NB4 (cell line): ENCODE measurements around the gene HAUS7.
A peak's percentile ranks its signal among the peaks of the same experiment; 100 is the strongest.

Experiments used
- DNase-seq: peaks from one replicate; pipeline ENCODE4 v3.0.0; 2010; ENCODE audit warnings: low read depth
- H3K4me3 ChIP-seq: one replicate; pipeline ENCODE4 v1.5.1; 2011; ENCODE audit warnings: mild to moderate bottlenecking, low read depth, low read length, moderate library complexity
- MYC ChIP-seq: IDR thresholded peaks from 2 replicates; pipeline ENCODE4 v1.6.1; 2011; ENCODE audit warnings: low read depth, low read length
- POLR2A ChIP-seq: IDR thresholded peaks from 2 replicates; pipeline ENCODE4 v1.6.1; 2011; ENCODE audit warnings: mild to moderate bottlenecking; ENCODE audit not compliant: insufficient read length; ENCODE audit errors: extremely low read depth
- TF ChIP-seq, protein P1 (sequence below): IDR thresholded peaks from 2 replicates; pipeline ENCODE4 v1.6.1; 2011; ENCODE audit warnings: low read depth, low read length
- TF ChIP-seq, protein P2 (sequence below): IDR thresholded peaks from one replicate; pipeline ENCODE4 v1.5.1; 2012; ENCODE audit warnings: low read depth, low read length

The HAUS7 gene

DNA sequence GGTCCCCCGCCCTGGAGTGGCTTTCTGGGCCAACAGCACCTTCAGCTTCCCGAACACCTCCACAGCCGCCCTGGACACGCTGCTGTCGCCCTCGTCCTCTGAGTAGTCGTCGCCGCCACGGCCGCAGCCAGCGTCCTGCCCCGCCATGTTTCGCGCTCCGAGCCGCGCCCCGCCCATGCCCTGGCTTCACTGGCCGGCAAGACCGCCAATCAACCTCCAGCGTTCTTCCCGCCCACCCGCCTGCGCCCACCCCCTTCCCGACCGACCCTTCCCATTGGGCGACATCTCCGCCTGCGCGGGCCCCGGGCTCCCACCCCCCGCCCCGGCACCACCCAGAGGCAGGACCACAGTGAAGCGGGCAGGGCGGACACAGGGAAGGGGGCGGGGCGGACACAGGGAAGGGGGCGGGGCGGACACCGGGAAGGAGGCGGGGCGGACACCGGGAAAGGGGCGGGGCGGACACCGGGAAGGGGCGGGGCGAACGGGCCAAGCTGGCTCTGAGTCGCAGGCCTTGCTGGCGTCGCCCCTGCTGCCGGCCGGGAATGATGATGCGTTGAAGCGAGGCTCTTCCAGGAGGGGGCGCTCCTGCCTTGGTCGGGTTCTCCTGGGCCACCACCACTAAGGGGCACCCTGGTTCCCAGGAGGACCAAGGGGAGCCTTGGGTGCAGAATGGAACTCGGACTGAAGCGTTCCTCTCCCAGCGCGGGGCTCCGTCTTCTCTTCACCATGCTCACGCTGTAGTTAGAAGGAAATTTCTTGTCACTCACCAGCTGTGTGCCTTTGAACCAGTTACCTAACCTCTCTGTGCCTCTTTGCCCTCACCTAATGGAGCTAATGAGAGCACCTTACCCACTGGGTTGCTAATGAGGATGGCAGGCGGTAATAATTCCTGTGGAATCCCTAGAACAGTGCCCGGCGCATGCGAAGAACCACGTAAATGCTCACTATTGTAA is at the start of gene HAUS7:
Gene HAUS7, minus strand, starts transcription at position 166 of the 953 bp plus-strand sequence. Its CDS starts 19 bp downstream, at position 147.
- H3K4me3 ChIP-seq, result peak within 1 kb of the TSS; percentile 82
- TF ChIP-seq POLR2A (peak; percentile 47), MYC (no peak)
- TF ChIP-seq, protein P1, sequence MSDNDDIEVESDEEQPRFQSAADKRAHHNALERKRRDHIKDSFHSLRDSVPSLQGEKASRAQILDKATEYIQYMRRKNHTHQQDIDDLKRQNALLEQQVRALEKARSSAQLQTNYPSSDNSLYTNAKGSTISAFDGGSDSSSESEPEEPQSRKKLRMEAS, result 0 out of 2 replicates have a peak, but pooled peaks have one; percentile 15
- TF ChIP-seq, protein P2, sequence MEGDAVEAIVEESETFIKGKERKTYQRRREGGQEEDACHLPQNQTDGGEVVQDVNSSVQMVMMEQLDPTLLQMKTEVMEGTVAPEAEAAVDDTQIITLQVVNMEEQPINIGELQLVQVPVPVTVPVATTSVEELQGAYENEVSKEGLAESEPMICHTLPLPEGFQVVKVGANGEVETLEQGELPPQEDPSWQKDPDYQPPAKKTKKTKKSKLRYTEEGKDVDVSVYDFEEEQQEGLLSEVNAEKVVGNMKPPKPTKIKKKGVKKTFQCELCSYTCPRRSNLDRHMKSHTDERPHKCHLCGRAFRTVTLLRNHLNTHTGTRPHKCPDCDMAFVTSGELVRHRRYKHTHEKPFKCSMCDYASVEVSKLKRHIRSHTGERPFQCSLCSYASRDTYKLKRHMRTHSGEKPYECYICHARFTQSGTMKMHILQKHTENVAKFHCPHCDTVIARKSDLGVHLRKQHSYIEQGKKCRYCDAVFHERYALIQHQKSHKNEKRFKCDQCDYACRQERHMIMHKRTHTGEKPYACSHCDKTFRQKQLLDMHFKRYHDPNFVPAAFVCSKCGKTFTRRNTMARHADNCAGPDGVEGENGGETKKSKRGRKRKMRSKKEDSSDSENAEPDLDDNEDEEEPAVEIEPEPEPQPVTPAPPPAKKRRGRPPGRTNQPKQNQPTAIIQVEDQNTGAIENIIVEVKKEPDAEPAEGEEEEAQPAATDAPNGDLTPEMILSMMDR, result peak; percentile 67
- DNase-seq, result peak; percentile 93

DNA sequence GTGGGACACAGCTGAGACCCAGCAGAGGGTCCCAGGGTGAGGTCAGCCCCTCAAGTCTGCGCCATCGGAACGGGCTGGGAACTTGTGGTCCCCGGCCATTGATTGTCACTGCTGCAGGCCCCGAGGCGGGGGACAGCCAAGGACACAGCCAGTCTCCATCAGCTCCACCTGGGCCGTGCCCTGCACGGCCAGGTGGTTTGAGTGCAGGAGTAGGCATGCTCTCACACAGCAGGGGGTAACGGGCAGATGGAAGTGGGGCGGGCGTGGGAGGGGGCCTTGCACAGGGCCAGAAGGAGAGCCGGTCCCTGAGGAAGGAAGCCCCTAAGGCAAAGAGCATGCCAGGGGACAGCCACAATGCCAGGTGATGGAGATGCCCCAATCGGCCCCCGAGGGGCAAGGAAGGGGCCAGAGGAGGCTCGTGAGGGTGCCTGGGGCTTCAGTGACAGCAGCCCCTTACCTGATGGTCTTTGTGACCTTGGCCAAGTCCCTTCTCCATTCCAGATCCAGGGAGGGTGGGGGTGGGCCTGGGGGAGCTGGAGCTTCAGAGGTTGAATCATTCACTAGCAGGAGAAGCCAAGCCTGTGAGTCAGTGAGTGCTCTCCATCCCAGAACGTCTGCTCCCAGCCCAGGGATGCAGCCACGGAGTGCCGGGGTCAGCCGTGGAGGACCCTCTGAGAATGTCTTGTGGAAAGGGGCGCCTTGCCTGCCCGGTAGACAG is 49.4 kb upstream of the HAUS7 start:
- no peak overlapping the region for H3K4me3 ChIP-seq
- TF ChIP-seq MYC (no peak), POLR2A (no peak)
- TF ChIP-seq, protein P1, result no peak
- TF ChIP-seq, protein P2, result no peak
- DNase-seq, result no peak

DNA sequence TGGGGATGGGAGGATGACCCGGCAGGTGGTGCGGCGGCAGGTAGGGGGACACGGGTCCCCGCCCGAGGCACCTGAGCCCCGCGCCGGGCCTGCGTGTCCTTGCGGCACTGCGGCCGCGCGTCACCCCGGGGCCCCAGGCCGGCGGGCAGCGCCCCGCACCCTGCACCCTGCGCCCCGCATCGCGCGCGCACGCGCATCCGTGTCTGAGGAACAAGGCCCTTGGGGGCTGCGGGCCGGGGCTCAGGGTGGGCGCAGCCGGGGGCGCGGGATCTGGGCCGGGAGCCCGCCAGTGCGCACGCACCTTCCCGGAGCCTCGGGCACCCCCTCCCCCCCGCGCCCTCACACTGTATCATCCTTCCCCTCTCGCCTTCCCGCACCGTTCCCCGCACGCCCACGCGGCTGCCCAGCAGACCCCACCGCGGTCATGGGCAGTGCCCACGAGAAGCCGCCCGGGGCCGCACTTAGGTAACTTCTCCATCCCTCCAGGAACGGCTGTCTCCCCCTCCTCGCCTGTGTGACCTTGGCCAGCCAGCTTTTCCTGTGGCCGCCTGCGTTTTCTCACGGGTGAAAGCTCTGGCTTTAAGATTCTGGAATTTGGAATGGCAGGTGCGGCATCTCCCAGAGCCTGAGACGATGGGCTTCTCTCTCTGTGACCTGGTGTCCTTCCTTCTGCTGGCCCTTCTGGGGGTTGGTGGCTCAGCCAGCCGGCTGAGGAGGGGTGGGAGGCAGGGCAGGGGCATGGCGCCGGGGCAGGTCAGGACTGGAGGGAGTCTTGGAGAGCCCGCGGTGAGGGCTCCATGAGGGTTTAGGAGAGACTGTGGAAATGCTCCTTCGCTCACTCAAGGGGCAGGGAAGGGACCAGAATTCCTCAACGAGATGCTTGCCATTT is 47.8 kb upstream of the HAUS7 start:
- TF ChIP-seq, protein P2, result no peak
- TF ChIP-seq POLR2A (no peak), MYC (no peak)
- TF ChIP-seq, protein P1, result no peak
- no peak for DNase-seq
- H3K4me3 ChIP-seq, result no peak overlapping the region

DNA sequence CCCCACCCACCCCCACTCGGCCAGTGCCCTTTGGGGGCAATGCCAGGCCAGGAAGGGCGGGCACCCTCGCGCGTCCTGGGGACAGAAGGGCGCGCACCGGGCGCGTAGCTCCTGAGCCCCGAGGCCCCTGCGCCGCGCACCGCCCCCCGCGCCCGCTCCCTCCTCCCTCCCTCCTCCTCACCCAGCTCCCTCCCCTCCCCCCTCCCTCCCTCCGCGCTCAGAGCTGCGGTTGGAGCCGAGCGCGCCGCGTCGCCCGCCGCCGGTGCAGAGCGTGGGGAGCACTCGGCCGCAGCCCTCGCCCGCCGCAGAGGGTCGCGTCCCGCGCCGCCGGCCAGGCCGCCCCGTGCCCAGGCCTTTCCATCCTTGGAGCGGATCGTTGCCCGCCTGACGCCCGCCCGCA is 47.0 kb upstream of the HAUS7 start, which contains the start of gene ATP2B3:
Gene ATP2B3, plus strand, starts transcription at position 220 of the 400 bp plus-strand sequence. CDS start 18,606 bp downstream, outside the sequence.
- no peak within 1 kb of the TSS for H3K4me3 ChIP-seq
- TF ChIP-seq MYC (no peak), POLR2A (no peak)
- TF ChIP-seq, protein P2, result no peak
- TF ChIP-seq, protein P1, result no peak
- DNase-seq, result no peak

DNA sequence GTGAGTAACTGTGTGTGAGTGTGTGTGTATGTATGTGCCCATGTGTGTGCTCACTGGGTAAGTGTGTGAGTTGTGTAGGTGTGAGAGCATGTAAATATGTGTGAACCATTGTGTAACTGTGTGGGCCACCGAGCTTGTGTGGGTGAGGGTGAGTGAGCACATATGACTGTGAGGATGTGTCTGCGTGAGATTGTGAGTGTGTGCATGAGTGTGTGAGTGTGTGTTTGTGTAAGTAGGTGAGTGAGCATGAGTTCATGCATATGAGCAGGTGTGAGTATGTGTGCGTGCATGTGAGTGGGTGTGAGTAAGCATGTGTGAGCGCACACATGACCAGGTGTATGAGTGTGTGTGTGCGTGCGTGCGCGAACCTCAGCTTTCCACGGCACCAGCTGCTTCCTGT is 45.7 kb upstream of the HAUS7 start:
- TF ChIP-seq POLR2A, result no peak
- TF ChIP-seq MYC, result no peak
- TF ChIP-seq, protein P1, result no peak
- TF ChIP-seq, protein P2, result no peak
- H3K4me3 ChIP-seq, result no peak overlapping the region
- no peak for DNase-seq
